ENCODE results near the gene TNIP2. TPM values are rescaled to one million over a fixed set of nuclear protein-coding genes. Genes with fewer than 3 reads are reported as not detected.
"Not testable (repeated sequence)": the region's sequence is repeated elsewhere in the genome, so short reads cannot be mapped to it uniquely, and the experiment has no call there.

TNIP2 gene
- total and polyA plus RNA-seq, 5 donors from 2014 or later = 43.9 to 87.7 (median 52.3) TPM

DNA sequence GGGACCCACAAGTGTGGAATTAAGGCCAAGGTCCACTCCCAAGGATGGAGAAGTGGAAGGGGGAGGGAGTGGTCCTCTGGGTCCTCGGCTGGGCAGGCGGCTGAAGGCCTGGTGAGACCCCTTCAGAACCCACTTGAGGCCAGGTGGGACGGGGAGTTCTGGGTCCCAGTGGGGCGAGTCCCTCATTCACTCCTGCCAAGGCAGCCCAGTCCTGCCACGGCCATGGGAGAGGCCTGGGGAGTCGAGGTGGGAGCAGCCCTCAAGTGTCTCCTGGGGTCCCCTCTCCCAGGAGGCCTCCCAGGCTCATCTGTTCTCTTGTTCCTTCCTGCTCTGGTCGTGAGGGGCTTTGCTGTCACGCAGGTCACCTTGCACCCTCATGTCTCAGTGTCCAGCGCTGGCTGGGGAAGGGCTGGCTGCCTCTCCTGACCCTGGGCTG is 30.7 kb upstream of the TNIP2 start:
- no peaks in the 10 kb centered on the region for H3K27me3 Mint-ChIP-seq
- Histone ChIP-seq H3K27ac (ENCODE audit: insufficient read depth, low read length, poor library complexity, severe bottlenecking) (peak overlapping the region; percentile 78), H3K4me3 (ENCODE audit: low read depth, low read length) (no peak overlapping the region), H3K27me3 (ENCODE audit: control insufficient read depth, insufficient read depth, low read length) (no peaks in the 10 kb centered on the region), H3K36me3 (ENCODE audit: control insufficient read depth, insufficient read depth, low read length) (no peaks in the 10 kb centered on the region), H3K4me1 (ENCODE audit: control insufficient read depth, insufficient read depth, low read length, poor library complexity, severe bottlenecking) (peaks cover 35% of the 10 kb centered on the region), H3K9me3 (ENCODE audit: control insufficient read depth in 2 of 2, low read length in 2 of 2) (no peaks in the 10 kb centered on the region)
- ATAC-seq (ENCODE audit: low read depth in 2 of 2) (no peak), DNase-seq (no peak)
- no peaks in the 10 kb centered on the region for H3K36me3 Mint-ChIP-seq
- H3K4me3 Mint-ChIP-seq = peak overlapping the region in 1 of 4 donors; percentile 41
- peaks cover 0 to 18% (median 5%) of the 10 kb centered on the region in 7 donors for H3K9me3 Mint-ChIP-seq
- H3K4me1 Mint-ChIP-seq = peaks cover 0 to 55% (median 19%) of the 10 kb centered on the region in 4 donors
- peak overlapping the region; percentile 92 to 95 (median 93) for H3K27ac Mint-ChIP-seq

- Mint-ChIP-seq H3K27ac (peak overlapping the region; percentile 92 to 95 (median 93)), H3K9me3 (peaks cover 0 to 19% (median 5%) of the 10 kb centered on the region in 7 donors), H3K36me3 (no peaks in the 10 kb centered on the region), H3K4me3 (peak overlapping the region in 3 of 4 donors; percentile 1 to 41 (median 7)), H3K27me3 (no peaks in the 10 kb centered on the region), H3K4me1 (peaks cover 0 to 55% (median 17%) of the 10 kb centered on the region in 4 donors)
- H3K27ac ChIP-seq (ENCODE audit: insufficient read depth, low read length, poor library complexity, severe bottlenecking) = peak overlapping the region; percentile 78
- ATAC-seq (ENCODE audit: low read depth in 2 of 2) = peak; percentile 29 to 42
- peak in 2 of 3 donors; percentile 46 to 62 for DNase-seq
- H3K4me3 ChIP-seq (ENCODE audit: low read depth, low read length) = no peak overlapping the region
- peaks cover 35% of the 10 kb centered on the region for H3K4me1 ChIP-seq (ENCODE audit: control insufficient read depth, insufficient read depth, low read length, poor library complexity, severe bottlenecking)
- no peaks in the 10 kb centered on the region for H3K36me3 ChIP-seq (ENCODE audit: control insufficient read depth, insufficient read depth, low read length)
- H3K9me3 ChIP-seq (ENCODE audit: control insufficient read depth in 2 of 2, low read length in 2 of 2) = no peaks in the 10 kb centered on the region
- H3K27me3 ChIP-seq (ENCODE audit: control insufficient read depth, insufficient read depth, low read length) = no peaks in the 10 kb centered on the region
These were observed 30.1 kb upstream of the TNIP2 start for GRCh38 chr4:2786152-2786671.

DNA sequence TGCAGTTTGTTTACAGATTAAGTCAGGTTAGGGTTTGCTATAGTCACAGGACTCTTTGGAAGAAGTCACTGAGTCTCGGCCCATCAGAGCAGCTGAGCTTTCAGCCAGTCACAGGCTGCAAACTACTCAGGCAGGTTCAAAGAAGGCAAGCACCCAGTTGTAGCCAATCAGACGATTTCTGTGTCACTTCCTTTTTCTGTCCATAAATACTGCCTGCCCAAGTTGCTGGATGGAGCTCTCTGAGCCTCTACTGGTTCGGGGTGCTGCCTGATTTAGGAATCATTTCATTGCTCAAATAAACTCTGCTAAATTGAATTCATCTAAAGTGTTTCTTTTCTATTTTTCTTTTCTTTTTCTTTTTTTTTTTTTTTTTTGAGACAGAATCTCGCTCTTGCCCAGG is 29.5 kb upstream of the TNIP2 start:
- Histone ChIP-seq H3K4me1 (ENCODE audit: control insufficient read depth, insufficient read depth, low read length, poor library complexity, severe bottlenecking) (peaks cover 35% of the 10 kb centered on the region), H3K4me3 (ENCODE audit: low read depth, low read length) (no peak overlapping the region), H3K27ac (ENCODE audit: insufficient read depth, low read length, poor library complexity, severe bottlenecking) (peak overlapping the region; percentile 78), H3K9me3 (ENCODE audit: control insufficient read depth in 2 of 2, low read length in 2 of 2) (no peaks in the 10 kb centered on the region), H3K36me3 (ENCODE audit: control insufficient read depth, insufficient read depth, low read length) (no peaks in the 10 kb centered on the region), H3K27me3 (ENCODE audit: control insufficient read depth, insufficient read depth, low read length) (no peaks in the 10 kb centered on the region)
- peak overlapping the region in 2 of 4 donors; percentile 1 to 7 for H3K4me3 Mint-ChIP-seq
- no peaks in the 10 kb centered on the region for H3K36me3 Mint-ChIP-seq
- peak overlapping the region; percentile 12 to 95 (median 93) for H3K27ac Mint-ChIP-seq
- no peaks in the 10 kb centered on the region for H3K27me3 Mint-ChIP-seq
- peaks cover 0 to 21% (median 5%) of the 10 kb centered on the region in 7 donors for H3K9me3 Mint-ChIP-seq
- peak; percentile 46 to 50 for ATAC-seq (ENCODE audit: low read depth in 2 of 2)
- DNase-seq = peak in 2 of 3 donors; percentile 40 to 79
- peaks cover 0 to 50% (median 16%) of the 10 kb centered on the region in 4 donors for H3K4me1 Mint-ChIP-seq

DNA sequence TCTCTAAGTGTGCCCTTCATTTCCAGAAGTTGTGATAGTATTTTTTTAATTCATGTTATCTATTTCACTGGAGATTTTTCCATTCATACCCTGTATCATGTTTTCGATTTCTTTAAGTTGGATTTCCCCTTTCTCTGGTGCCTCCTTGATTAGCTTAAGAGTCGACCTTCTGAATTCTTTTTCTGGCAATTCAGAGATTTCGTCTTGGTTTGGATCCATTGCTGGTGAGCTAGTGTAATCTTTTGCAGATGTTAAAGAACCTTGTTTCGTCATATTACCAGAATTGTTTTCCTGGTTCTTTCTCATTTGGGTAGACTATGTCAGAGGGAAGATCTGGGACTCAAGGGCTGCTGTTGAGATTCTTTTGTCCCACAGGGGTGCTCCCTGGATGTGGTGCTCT is 27.7 kb upstream of the TNIP2 start:
- ATAC-seq (ENCODE audit: low read depth in 2 of 2) (no peak), DNase-seq (no peak)
- Histone ChIP-seq H3K4me3 (ENCODE audit: low read depth, low read length) (no peak overlapping the region), H3K27ac (ENCODE audit: insufficient read depth, low read length, poor library complexity, severe bottlenecking) (no peak overlapping the region), H3K4me1 (ENCODE audit: control insufficient read depth, insufficient read depth, low read length, poor library complexity, severe bottlenecking) (peaks cover 33% of the 10 kb centered on the region), H3K36me3 (ENCODE audit: control insufficient read depth, insufficient read depth, low read length) (no peaks in the 10 kb centered on the region), H3K9me3 (ENCODE audit: control insufficient read depth in 2 of 2, low read length in 2 of 2) (no peaks in the 10 kb centered on the region), H3K27me3 (ENCODE audit: control insufficient read depth, insufficient read depth, low read length) (no peaks in the 10 kb centered on the region)
- Mint-ChIP-seq H3K27me3 (no peaks in the 10 kb centered on the region), H3K27ac (peak overlapping the region in 1 of 3 donors; percentile 41), H3K9me3 (peaks cover 0 to 21% (median 5%) of the 10 kb centered on the region in 7 donors), H3K4me1 (peaks cover 0 to 36% (median 9%) of the 10 kb centered on the region in 4 donors), H3K4me3 (peak overlapping the region in 1 of 4 donors; percentile 9), H3K36me3 (no peaks in the 10 kb centered on the region)

DNA sequence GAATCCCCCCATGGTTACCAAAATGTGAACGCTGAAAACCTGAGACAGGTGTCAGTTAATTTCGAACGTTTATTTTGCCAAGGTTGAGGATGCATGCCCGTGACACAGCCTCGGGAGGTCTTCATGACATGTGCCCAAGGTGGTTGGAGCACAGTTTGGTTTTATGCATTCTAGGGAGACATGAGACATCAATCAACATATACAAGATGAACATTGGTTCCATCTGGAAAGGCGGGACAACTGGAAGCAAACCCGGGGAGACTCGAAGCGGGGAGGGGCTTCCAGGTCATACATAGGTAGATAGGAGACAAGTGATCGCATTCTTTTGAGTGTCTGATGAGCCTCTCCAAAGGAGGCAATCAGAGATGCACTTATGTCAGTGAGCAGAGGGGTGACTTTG is 25.8 kb upstream of the TNIP2 start:
- no peaks in the 10 kb centered on the region for H3K9me3 ChIP-seq (ENCODE audit: control insufficient read depth in 2 of 2, low read length in 2 of 2)
- ATAC-seq (ENCODE audit: low read depth in 2 of 2) (no peak), DNase-seq (no peak)
- no peaks in the 10 kb centered on the region for H3K36me3 Mint-ChIP-seq
- no peaks in the 10 kb centered on the region for H3K27me3 ChIP-seq (ENCODE audit: control insufficient read depth, insufficient read depth, low read length)
- H3K27ac Mint-ChIP-seq = peak overlapping the region in 1 of 3 donors; percentile 18
- H3K27ac ChIP-seq (ENCODE audit: insufficient read depth, low read length, poor library complexity, severe bottlenecking) = no peak overlapping the region
- no peaks in the 10 kb centered on the region for H3K27me3 Mint-ChIP-seq
- no peak overlapping the region for H3K4me3 ChIP-seq (ENCODE audit: low read depth, low read length)
- H3K4me1 Mint-ChIP-seq = peaks cover 0 to 17% (median 9%) of the 10 kb centered on the region in 4 donors
- H3K4me1 ChIP-seq (ENCODE audit: control insufficient read depth, insufficient read depth, low read length, poor library complexity, severe bottlenecking) = peaks cover 15% of the 10 kb centered on the region
- H3K36me3 ChIP-seq (ENCODE audit: control insufficient read depth, insufficient read depth, low read length) = no peaks in the 10 kb centered on the region
- no peak overlapping the region for H3K4me3 Mint-ChIP-seq
- H3K9me3 Mint-ChIP-seq = peaks cover 0 to 21% (median 5%) of the 10 kb centered on the region in 7 donors

- not testable (repeated sequence) for DNase-seq; H3K36me3 Mint-ChIP-seq; H3K9me3 ChIP-seq (ENCODE audit: control insufficient read depth in 2 of 2, low read length in 2 of 2); H3K27ac Mint-ChIP-seq; H3K36me3 ChIP-seq (ENCODE audit: control insufficient read depth, insufficient read depth, low read length); H3K27me3 ChIP-seq (ENCODE audit: control insufficient read depth, insufficient read depth, low read length); H3K4me3 Mint-ChIP-seq; H3K4me1 ChIP-seq (ENCODE audit: control insufficient read depth, insufficient read depth, low read length, poor library complexity, severe bottlenecking); H3K27me3 Mint-ChIP-seq; H3K4me3 ChIP-seq (ENCODE audit: low read depth, low read length); H3K4me1 Mint-ChIP-seq; ATAC-seq (ENCODE audit: low read depth in 2 of 2); H3K27ac ChIP-seq (ENCODE audit: insufficient read depth, low read length, poor library complexity, severe bottlenecking)
- peaks cover 0 to 21% (median 3%) of the 10 kb centered on the region in 7 donors for H3K9me3 Mint-ChIP-seq
These were observed 24.5 kb upstream of the TNIP2 start for GRCh38 chr4:2780643-2781042.

- ATAC-seq (ENCODE audit: low read depth in 2 of 2) (no peak), DNase-seq (no peak)
- no peak overlapping the region for H3K4me3 Mint-ChIP-seq
- Histone ChIP-seq H3K4me1 (ENCODE audit: control insufficient read depth, insufficient read depth, low read length, poor library complexity, severe bottlenecking) (no peaks in the 10 kb centered on the region), H3K4me3 (ENCODE audit: low read depth, low read length) (no peak overlapping the region), H3K36me3 (ENCODE audit: control insufficient read depth, insufficient read depth, low read length) (no peaks in the 10 kb centered on the region), H3K9me3 (ENCODE audit: control insufficient read depth in 2 of 2, low read length in 2 of 2) (no peaks in the 10 kb centered on the region), H3K27me3 (ENCODE audit: control insufficient read depth, insufficient read depth, low read length) (no peaks in the 10 kb centered on the region), H3K27ac (ENCODE audit: insufficient read depth, low read length, poor library complexity, severe bottlenecking) (no peak overlapping the region)
- H3K27ac Mint-ChIP-seq = peak overlapping the region in 1 of 3 donors; percentile 79
- H3K4me1 Mint-ChIP-seq = peaks cover 8 to 13% (median 10%) of the 10 kb centered on the region in 4 donors
- H3K27me3 Mint-ChIP-seq = no peaks in the 10 kb centered on the region
- peaks cover 0 to 3% (median 0%) of the 10 kb centered on the region in 7 donors for H3K9me3 Mint-ChIP-seq
- no peaks in the 10 kb centered on the region for H3K36me3 Mint-ChIP-seq
These were observed 15.1 kb upstream of the TNIP2 start for GRCh38 chr4:2771264-2771663.

DNA sequence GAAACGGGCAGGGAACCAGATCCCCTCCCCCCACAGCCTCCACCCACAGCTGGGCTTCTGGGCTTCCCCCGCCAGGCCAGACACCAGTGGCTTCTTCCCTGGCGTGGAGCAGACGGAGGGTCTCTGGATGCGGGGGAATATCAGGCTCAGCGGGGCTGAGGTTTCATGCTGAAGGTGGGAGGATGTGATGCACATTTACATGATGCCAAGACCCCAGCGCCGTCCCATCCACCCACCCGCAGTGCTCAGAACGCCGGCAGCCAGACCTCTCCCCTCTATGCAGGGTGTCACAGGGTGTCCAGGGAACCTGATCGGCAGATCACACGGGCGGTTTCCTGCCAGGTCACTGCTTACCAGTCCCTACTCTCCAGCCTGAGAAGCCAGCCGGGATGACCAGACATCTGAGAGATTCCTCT is 12.8 kb upstream of the TNIP2 start:
- no peak for DNase-seq
- H3K4me1 ChIP-seq (ENCODE audit: control insufficient read depth, insufficient read depth, low read length, poor library complexity, severe bottlenecking) = peaks cover 7% of the 10 kb centered on the region
- Mint-ChIP-seq H3K9me3 (peaks cover 0 to 3% (median 0%) of the 10 kb centered on the region in 7 donors), H3K36me3 (no peaks in the 10 kb centered on the region), H3K27ac (no peak overlapping the region), H3K4me3 (no peak overlapping the region), H3K27me3 (no peaks in the 10 kb centered on the region), H3K4me1 (peaks cover 14 to 16% (median 14%) of the 10 kb centered on the region in 4 donors)
- no peak overlapping the region for H3K4me3 ChIP-seq (ENCODE audit: low read depth, low read length)
- H3K27ac ChIP-seq (ENCODE audit: insufficient read depth, low read length, poor library complexity, severe bottlenecking) = no peak overlapping the region
- no peaks in the 10 kb centered on the region for H3K9me3 ChIP-seq (ENCODE audit: control insufficient read depth in 2 of 2, low read length in 2 of 2)
- H3K27me3 ChIP-seq (ENCODE audit: control insufficient read depth, insufficient read depth, low read length) = no peaks in the 10 kb centered on the region
- ATAC-seq (ENCODE audit: low read depth in 2 of 2) = no peak
- no peaks in the 10 kb centered on the region for H3K36me3 ChIP-seq (ENCODE audit: control insufficient read depth, insufficient read depth, low read length)
